HG03575 (cell line): ENCODE measurements around the gene SLC35F3.

Source experiments
- ATAC-seq: cut with Tn5 transposase; IDR thresholded peaks from one replicate; pipeline ENCODE4 v1.9.1; 2021; ENCODE audit not compliant: unreplicated experiment, insufficient number of reproducible peaks, low FRiP score; ENCODE audit errors: extremely low read depth

The SLC35F3 gene

GRCh38 chr1:234311414-234311813 lies 406.9 kb downstream of the SLC35F3 start:
- no peak for ATAC-seq

DNA sequence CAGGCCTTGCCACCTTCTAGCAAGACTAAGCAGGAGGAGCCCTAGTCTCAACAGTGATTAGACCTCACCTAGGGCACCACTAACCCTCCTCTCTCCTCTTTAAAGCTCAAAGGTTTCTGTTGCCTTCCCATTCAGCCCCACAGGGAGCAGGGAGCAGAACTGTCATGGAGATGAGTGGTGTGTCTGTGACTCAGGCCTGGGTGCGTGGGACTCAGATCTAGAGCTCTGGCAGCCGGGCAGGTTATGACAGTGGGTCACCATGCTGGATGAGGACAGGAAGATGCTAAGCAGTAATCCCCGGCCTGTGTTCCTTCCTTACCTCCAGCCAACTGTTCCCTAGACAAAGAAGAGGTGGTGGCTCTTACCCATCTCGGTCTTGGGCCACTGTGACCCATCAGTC lies 408.7 kb downstream of the SLC35F3 start:
- ATAC-seq: no peak

GRCh38 chr1:234315091-234315541 lies 410.6 kb downstream of the SLC35F3 start:
- no peak for ATAC-seq

- no peak for ATAC-seq
These were observed 411.1 kb downstream of the SLC35F3 start for GRCh38 chr1:234315588-234315987.

GRCh38 chr1:234316486-234316885 lies 412.0 kb downstream of the SLC35F3 start:
- ATAC-seq: no peak

DNA sequence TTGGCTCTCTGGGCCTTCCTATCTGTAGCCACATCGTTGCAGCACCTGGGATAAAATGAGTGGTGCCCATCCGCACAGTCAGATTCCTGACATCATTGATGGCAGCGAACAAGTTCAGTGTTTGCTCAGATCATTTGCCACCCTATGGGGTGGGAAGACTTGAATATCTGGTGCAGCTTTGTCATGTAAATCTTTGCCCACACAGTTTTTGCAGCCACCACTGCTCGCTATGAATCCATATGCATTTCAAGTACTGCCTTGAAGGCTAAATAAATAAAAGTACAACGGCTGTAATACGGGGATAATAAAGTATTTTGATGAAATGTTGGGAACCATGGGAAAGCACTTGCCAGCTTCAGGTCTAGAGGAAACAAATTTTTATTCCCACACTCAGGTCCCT lies 412.5 kb downstream of the SLC35F3 start:
- no peak for ATAC-seq

DNA sequence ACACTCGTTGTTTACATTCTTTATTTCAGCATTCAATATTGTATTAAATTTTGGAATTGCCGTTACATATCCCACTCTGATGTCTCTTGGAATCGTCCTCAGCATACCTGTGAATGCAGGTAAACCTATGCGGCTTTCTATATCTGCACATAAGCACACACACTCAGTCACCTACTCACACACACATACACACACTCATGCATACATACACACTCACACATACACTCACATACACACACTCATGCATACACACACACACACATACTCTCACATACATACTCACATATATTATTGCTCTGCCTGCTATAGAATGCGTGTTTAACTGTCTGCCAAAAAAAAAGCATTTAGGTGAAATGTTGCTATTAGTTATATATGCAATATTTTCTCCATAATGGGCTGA lies 415.6 kb downstream of the SLC35F3 start:
- ATAC-seq: no peak

GRCh38 chr1:234320549-234320948 lies 416.1 kb downstream of the SLC35F3 start:
- ATAC-seq: no peak

- ATAC-seq: no peak
These were observed 416.8 kb downstream of the SLC35F3 start for GRCh38 chr1:234321231-234321630.

- ATAC-seq: no peak
These were observed 417.6 kb downstream of the SLC35F3 start for GRCh38 chr1:234322097-234322496.

DNA sequence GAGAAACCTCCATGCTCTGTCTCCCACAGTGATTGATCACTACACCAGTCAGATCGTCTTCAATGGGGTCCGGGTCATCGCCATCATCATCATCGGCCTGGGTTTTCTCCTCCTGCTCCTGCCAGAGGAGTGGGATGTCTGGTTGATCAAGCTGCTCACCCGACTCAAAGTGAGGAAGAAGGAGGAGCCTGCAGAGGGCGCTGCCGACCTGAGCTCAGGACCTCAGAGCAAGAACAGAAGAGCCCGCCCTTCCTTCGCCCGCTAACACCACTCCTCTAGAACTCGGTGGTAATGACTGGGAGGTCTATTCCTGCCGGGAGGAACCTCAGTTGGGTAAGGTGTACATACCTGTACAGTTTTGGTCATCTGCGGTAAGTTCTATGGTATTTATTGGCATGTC lies 418.5 kb downstream of the SLC35F3 start:
- no peak for ATAC-seq

DNA sequence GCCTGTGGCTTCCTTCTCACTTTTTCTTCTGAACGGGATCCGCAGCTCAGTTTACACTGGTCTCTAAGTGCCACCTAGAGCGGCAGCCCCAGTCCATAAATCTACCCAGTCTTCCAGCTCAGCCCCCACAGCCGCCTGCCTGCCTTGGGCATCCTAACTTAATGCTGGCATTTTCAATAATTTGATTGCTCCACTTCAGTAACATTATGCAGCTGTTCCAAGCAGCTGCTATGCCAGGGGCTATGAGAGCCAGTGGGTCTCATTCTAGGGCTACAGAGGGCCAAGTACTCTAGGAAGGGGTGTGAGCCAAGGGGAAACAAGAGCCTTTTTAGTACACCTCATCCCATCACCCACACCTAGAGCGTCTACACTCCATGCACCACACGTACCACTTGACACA lies 420.3 kb downstream of the SLC35F3 start:
- ATAC-seq: no peak

- no peak for ATAC-seq
These were observed 421.5 kb downstream of the SLC35F3 start for GRCh38 chr1:234325878-234326496.

DNA sequence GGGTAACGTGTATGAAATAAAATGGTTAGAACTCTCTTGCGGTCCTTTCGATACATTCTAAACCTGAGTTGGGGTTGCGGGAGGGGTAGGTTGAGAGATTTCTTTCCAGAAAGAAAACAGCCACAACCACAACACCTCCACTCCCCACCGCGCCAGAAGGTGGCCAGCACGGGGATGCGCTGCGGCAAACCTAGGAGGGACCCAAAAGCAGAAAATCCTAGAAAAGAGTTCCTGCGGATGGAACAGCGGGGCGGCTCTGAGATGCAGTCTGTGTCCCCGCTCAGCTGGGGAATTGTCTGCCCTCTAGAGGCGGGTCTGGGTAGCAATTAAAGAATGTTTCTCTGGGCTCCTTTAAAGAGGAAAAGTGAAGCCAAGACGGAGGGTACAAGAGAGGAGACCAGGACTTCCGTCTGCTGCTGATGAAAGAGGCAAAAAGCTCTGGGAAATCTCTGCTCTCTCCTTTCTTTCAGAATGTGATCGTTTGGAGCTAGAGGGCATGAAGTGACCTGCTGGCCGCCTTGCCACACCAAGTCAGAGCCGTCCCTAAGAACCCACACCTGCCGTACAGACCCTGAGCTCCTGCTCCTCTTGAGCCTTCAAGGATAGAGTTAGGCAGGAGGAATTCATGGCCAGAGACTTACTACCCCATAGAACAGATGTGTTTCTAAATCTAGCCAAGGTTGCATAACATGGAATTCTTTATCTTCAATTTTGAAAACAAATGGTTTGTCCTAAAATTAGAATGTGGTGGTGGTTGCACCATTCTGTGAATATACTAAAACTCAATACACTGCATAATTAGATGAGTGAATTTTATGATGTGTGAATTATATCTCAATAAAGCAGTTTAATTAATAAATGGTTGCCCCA lies 422.3 kb downstream of the SLC35F3 start:
- no peak for ATAC-seq

DNA sequence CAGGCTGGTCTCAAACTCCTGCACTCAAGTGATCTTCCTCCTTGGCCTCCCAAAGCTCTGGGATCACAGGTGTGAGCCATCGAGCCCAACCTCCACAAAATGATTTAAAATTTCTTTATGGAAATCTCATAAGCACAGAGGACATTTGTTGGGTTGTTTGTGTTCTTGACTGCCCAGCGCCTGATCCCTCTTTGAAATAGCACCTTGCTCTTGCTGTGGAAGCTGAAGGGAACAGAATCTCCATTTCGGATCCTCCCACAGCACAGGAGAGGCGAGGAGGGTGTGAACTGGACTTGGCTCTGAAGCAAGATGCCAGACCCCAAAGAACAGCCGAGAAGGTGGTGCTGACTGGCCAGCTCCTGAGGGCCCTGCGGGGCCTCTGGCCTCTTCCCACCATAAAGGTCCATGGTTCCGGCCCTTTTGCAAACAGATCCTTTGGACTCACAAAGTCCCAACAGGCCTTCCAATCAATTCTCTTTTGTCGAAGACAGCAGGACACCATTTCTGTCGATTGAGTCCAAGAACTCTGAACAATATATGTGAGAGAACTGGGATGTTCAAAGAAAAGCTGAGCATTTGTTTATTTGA lies 423.2 kb downstream of the SLC35F3 start:
- ATAC-seq: no peak

DNA sequence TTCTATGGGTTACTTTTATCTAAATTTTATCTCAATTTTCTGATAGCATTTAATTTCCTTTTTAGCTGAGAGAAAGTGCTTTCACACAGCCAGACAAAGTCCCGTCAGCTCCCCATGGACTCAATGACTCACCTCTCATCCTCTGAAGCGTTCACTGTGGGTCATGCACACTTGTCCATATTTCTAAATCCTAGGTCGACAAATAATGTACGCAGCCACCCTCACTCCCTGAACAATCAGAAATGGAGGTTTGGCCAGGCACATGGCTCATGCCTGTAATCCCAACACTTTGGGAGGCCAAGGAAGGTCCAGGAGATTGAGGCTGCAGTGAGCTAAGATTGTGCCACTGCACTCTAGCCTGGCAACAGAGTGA lies 426.4 kb downstream of the SLC35F3 start:
- ATAC-seq: no peak

- no peak for ATAC-seq
These were observed 427.0 kb downstream of the SLC35F3 start for GRCh38 chr1:234331507-234331906.

DNA sequence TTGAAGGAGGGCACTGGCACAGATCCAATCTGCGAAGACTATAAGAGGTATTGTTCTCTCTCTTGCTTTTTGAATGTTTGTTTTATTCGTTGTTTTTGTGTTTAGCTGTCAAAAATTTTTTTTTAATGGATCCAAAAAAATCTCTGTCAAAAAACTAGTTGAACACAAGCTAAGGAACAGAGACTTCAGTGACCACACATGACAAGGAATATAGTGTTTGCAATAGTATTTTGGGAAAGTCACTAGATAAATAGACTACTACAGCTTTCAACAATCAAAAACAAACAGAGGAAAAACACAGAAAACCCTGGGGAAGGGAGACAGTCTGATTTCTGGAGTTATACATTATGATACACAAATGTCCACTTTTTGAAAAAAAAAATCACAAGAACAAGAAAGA lies 431.9 kb downstream of the SLC35F3 start:
- ATAC-seq: no peak

DNA sequence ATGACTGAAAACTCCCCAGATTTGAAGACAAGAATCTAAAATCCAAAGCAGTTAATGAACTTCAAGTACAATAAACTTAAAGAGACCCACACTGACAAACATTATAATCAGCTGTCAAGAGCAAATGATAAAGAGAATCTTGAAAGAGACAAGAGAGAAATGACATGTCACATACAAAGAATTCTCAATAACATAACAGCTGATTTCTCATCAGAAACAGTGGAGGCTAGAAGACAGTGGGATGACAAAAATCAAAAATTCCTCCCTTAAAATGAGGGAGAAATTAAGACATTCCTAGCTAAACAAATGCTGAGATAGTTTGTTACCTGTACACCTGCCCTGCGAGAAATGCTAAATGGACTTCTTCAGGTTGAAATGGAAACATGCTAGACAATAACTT lies 432.8 kb downstream of the SLC35F3 start:
- ATAC-seq: no peak

- no peak for ATAC-seq
These were observed 436.1 kb downstream of the SLC35F3 start for GRCh38 chr1:234340528-234340927.
